HG02642 (cell line): Measurements from ENCODE around the gene PDZD7.
A peak's percentile ranks its signal among the peaks of the same experiment; 100 is the strongest.
"Not testable (repeated sequence)": the region's sequence is repeated elsewhere in the genome, so short reads cannot be mapped to it uniquely, and the experiment has no call there.

ENCODE experiments used
- ATAC-seq: cut with Tn5 transposase; IDR thresholded peaks from one replicate; pipeline ENCODE4 v1.9.1; 2021; ENCODE audit warnings: mild to moderate bottlenecking; ENCODE audit not compliant: unreplicated experiment, poor library complexity

Gene PDZD7

DNA sequence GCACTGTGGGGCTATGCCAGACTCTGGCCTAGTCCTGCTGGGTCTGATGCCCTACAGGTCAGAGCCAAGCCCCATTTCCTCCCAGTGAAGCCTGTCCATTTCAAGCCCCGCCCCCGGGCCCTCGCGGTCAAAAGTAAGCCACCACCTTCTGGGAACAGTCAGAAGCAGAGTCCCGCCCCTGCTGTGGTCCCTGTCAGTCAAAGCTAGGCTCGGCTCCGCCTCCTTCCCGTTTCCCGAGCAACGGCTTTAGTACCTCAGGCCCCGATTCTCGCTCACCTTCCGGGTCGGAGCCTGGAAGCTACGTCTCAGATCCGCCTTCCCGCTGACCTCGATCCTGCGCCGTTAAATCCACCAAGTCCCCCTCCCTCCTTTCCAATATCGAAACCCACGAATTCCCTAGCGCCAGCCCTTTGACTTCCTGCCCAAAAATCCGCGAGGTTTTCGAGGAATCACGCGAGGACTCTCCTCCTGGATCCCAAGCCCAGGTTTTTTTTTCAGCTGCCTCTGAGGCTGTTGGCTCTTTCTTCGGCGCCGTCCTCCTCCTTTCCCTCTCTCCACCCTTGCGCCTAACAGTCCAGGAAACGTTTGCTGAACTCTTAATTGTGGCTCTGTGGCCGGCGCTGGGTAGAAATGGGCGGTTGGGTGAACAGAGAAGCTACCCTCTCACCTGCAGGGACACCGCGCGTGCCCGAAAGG, 11.9 kb upstream of the PDZD7 start:
- peak; percentile 95 for ATAC-seq

DNA sequence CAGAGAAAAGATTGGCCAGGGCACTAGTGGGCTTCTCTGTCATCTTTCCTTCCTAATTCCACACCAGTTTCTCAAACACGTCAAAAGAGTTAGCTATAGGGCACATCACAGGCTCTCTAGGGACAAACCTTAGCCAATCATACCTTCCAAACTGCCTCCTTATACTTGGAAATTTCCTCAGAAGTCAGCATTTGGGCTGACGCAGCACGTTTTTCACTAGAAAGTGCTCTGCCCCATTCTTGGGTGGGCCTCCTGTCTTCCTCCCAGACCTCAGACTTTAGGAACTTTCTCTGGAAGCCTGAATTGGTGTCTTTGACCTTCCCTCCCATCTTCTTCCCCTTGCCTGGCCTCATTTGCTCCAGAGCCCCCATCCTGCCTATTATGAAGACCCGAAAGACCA, 11.2 kb upstream of the PDZD7 start:
- ATAC-seq, result no peak

DNA sequence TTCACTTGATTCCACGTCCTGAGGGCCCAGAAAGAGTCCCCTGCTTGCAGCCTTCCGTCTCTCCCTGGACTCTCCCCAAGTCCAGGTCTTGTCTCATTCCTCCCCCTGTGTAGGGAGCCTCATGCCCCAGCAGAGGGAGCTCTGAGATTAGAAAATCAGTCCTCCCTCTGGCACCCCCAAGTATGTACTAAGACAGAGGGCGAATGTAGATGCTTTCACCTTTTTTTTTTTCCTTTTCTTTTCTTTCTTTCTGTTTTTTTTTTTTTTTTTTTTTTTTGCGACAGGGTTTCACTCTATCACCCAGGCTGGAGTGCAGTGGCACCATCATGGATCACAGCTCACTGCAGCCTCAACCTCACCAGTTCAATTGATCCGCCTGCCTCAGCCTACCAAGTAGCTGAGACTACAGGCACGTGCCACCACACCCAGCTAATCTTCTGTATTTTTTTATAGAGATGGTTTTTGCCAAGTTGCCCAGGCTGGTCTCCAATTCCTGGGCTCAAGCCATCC, 10.4 kb upstream of the PDZD7 start:
- ATAC-seq, result peak; percentile 53

DNA sequence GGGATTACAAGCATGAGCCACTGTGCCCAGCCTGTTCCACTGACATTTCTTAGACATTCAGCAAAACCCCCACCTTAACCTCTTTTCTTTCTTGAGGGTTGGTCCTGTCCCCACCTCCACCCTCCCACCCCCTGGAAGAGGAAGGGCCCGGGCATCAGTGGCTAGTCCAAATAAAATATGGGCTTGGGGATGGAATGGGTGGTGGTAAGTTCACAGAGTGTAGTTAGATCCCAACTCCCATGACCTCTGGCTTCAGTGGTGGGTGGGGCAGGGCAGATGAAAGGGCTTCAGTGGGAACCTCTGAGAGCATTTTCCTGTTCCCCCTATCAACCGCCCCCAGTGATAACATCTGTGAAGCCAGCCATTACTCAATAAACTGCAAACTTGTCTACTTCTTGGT, 9.9 kb upstream of the PDZD7 start:
- ATAC-seq, result no peak

DNA sequence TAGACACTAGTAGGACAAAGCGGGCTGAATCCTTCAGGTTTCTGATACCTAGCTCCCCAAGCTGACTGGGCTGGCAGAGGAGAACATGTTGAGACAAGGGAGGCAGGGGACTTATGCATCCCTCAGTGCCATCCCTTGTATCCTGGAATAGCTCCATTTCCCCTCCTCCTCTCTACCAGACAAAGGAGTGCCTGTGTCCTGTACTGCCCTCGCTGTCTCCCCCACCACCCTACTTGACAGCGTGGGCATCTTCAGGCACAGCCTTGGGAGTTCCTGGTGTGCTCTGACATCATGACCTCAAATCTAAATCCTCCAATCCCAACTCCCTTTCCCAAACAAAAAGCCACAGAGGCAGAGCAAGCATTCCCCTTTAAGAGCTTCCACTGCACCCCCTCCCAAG, 9.1 kb upstream of the PDZD7 start:
- no peak for ATAC-seq

DNA sequence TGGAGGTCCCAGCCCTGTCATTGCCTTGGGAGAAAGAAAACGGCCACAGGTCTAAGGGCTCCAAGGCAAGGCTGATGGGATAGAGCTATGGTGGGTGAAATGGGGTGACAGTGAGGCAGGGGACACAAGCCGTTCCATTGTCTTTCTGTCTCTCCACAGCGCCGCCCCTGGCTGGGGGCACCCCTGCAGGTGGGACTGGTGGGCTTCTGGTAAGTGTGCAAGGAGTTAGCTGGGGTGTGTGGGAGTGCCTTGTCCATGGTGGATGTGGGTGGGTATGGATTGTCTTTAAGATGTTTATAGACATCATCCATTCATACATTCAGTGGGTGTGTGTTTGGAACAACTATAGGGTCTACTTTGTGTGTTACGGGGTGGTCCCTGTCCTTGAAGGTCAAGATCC, 7.6 kb upstream of the PDZD7 start:
- no peak for ATAC-seq

DNA sequence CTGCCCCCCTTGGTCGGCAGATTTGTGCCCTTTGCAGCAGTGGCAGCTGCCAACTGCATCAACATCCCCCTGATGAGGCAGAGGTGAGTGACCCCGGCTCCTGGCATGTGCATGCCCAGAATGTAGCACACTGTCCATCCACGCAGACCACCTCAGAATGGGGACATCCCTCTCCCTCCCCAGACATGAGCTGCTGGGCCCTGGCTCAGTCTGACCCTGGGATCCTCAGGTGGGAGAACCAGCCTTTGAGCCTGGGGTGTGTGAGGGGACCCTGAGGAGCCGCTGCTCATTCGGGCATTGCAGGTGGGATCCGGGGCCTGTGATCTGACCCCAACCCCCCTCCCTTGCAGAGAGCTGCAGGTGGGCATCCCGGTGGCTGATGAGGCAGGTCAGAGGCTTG, 5.8 kb upstream of the PDZD7 start:
- ATAC-seq, result no peak

DNA sequence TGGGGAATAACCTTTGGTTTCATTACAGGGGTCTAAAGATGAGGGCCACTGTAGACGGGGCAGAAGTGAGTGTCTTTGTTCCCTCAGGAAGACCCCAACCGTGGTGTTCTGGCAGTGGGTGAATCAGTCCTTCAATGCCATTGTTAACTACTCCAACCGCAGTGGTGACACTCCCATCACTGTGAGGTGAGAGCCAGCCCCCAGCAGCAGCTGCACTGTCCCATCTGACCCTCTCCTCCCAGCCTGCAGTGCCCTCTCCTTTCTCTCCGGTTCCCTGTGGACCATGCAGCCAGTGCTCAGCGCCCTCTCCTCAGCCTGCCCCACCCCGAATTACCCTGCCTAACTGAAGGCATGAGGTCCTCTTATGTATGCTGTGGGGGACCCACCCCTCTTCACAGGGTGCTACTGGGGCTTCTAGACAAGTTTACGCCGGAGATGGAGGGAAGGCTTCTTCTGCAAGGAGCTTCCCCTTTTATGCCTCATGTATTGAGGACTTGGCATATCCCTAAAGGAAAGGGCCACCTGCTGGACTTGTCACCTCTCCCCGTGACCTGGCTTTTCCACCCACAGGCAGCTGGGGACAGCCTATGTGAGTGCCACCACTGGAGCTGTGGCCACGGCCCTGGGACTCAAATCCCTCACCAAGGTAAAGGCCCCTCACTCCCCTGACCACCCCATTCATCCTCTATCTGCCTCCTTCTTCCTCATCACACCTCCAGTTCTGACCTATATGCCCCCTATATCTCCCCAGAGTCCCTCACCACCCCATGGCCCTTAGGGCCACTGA, 5.2 kb upstream of the PDZD7 start:
- ATAC-seq, result no peak

DNA sequence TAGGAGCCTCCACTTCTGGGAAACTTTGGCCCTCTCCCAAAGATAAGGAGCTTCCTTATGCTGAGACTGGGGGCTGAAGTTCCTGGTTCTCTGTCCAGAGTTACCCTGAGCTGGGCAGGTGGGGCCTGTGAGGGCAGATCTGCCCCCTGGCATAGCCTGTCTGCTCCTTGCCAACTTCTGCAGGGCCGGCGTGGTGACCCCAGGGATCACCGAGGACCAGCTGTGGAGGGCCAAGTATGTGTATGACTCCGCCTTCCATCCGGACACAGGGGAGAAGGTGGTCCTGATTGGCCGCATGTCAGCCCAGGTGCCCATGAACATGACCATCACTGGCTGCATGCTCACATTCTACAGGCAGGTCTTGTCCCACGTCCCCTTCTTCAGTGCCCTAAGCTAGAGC, 4.4 kb upstream of the PDZD7 start:
- ATAC-seq, result no peak

DNA sequence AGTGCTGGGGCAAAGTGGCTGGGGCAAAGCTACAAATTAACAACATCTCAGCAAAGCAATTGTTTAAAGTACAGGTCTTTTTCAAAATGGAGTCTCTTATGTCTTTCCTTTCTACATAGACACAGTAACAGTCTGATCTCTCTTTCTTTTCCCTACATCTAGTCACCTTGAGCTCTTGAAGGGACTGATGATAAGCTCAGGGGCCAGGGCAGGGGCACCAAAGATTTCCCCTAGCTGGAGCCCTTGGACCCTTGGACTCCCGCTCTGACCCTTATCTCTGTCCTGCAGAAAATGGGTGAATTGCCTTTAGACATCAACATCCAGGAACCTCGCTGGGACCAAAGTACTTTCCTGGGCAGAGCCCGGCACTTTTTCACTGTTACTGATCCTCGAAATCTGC, 3.5 kb upstream of the PDZD7 start:
- ATAC-seq, result not testable (repeated sequence)

DNA sequence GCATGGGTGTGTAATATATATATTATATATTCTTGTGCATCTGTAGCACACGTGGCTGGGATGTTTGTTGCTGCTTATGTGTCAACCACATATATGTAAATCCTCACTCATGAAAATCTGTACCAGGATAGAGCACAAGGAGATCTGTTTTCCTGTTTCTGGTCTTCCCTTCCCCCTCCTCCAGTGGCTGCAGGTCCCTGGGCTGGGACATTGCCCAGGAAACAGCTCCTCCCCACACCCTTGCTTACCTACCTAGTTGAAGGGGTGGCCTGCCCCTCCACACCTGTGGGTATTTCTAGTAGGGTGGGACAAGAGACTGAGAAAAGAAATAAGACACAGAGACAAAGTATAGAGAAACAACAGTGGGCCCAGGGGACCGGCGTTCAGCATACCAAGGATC, 2.3 kb upstream of the PDZD7 start:
- ATAC-seq, result no peak

DNA sequence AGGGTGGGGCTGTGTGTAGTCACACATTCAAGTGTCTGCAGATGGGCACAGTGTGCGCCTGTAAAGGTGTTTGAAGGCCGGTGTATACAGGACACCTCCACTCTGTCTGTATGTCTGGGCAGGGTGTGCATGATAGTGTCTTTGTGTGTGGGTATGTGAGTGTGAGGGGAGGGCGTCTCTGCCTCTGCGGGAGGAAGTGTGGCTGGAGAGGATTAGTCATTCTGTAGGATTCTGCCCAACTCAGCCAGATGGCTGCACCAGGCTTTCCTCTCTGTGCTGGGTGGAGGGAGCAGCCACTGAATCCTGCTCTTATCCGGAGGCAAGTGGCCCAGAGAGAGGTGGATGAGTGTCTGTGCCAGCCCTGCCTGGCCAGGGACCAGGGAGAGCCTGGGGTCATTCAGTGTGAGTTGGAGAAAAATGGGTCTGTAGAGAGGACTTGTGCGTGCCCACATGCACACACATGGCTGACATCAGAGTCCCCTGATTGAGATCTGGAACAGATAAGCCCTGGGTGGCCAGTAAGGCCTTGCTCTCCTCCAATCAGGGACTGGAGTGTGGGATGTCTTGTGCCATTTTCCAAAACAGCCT, 1.8 kb upstream of the PDZD7 start:
- peak; percentile 2 for ATAC-seq

DNA sequence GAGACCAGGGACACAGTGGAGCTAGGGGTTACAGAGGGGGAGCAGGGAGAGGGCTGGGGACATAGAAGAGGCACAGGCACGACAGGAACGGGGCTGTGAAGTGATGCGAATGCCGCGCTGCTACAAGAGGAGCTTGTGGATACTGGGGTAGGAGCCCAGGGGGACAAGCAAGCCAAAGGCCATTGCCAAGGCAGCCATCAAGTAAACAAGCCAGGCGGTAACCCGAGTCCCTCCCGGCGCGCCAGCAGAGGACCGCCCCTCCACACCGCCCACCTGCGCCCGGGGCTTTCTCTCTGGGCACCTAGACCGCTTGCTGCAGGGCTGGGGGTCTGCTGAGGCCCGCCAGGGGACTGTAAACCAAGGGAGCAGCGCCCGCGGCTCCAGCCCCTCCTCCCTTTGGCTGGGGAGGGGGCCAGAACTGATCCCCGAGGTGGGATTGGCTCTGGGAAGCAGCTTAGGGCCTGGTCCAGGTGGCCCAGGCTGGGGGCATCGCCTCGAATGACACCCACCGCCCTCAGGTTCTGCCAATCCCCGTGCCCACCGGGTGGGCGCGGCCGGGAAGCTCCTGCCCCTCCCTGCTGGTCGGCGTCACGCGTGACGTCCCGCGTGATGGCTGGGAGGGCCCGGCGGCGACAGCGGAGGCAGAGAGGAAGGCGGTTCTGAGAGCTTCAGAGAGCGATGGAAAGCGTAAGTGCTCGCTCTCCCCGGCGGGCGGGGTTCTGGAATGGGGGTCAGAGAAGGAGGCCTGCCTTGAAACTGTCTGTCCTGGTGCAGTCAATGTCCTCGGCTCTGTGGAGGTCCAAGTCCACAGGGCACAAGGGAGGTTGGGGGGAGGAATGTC, 1.1 kb upstream of the PDZD7 start:
- ATAC-seq, result peak; percentile 40

DNA sequence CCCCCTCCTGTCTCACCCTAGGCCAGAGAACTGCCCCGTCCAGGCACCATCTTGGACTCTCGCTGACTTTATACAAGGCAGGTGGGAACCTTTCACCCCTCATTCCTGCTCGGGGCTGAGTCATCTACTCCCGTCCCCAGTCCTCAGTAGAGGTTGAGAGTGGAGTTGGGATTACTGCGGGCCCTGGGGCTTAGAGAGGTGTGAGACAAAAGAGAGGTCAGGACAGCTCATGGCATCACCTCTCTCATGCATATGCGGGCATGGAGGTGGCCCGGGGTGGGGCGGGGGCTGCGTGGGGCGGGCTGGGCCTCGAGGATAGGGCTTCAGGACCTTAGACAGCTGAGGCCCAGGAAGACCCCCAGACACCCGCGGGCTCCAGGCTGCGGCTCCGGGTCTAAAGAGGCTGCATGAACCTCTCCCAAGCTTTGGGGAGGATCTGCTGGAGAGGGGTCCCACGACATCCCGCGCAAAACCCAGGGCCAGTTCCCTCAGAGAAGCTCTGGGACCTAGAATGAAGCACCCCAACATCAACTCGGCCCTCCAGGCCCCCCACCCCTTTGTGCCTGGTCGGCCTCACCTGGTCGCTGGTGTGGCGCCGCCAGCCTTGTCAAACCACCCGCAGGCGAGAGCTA, 317 bp downstream of the PDZD7 start:
- ATAC-seq, result no peak

DNA sequence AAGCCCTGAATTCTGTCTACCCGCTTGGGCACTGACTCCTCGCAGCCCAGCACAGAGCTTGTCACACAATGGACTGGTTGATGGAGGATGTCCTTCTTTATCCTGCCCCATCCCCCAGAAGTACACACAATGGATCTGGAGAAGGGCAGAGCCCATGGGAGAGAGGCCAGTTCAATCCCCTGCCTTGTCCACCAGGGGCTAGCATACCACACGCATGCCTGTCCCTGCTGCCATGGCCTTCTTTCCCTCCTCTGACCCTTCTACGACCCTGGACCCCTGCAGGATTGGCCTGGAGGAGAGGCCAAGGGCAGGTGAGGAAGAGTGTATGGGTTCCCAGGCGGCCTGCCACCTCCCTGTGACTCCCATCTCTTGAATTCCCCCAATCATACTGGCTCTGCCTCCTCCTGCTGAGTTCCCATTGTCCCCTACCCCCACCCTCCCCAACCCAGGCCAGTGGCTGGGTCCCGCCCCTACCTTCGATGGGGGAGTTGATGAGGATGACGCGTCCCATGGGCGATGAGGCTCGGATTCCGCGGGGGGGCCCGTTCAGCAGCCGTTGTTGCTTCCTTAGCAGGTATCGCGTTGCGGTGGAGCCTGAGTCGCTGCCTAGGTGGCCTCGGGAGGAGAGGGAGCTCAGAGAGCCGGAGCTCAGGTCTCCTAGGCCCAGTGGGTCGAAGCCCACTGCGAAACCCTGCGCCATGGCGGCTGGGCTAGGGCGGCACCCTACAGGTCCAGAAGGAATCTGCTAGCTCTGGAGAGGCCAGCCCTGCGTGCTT, 1.2 kb downstream of the PDZD7 start:
- ATAC-seq, result no peak

DNA sequence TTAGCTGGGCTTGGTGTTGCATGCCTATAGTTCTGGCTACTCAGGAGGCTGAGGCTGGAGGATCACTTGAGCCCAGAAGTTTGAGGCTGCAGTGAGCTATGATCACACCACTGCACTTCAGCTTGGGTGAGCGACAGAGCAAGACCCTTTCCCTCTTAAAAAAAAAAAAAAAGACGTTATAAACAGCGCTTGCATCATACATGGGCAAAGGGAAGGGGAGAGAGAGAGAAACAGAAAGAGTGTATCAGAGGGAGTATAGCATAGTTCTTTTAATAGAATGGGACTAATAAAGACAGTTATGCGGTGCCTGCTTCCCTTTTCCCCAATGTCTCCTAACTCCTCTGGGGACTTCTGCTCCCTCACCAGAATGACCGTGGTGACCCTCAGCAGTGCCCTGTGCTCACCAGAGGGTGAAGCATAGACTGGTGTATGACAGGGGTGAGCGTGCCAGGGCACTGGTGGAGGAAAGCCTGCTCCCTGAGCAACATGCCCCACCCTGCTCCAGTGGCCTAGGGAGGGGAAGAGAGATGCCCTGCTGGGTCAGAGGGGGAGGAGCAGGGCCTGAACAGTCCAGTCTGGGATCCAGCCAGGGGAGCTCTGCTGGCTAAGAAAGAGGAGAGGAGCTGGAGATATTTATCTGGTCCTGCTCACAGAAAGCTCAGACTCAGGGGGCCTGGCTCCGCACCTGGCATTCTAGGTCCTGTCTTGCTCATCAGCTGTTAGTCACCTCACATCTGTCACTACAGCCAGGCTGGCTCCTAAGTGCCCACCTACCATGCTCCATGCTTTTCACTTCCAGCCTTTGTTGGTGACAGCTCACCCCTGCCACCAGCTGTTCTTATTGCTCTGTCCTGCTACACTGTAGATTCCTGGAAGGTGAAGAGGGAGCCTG, 2.2 kb downstream of the PDZD7 start:
- ATAC-seq, result no peak

DNA sequence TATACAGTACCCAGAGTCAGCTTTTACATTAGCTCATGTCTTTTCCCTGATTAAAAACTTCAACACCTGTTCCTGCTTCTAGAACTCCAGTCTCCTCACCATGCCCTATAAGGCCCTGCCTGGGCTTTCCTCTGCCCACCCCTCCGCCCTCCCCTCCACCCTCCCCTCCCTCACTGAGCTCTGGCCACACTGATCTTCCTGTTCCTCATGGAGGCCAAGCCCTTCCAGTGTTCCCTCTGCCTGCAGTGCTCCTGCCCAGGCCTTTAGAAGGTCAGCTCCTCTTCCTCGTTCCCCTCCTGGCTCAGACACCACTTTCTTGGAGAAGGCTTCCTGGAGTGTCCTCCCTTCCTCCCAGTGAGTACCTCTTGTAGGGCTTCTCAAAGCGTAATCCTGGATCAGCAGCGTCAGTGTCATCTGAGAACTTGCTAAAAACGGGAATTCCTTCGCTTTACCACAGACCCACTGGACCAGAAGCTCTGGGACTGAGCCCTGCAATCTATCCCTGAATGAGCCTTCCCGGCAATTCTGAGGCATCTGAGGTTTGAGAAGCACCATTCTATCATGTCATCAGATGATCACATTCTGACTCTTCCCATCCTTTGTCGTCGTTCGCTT, 3.7 kb downstream of the PDZD7 start:
- no peak for ATAC-seq
